CD4-positive, alpha-beta T cell treated with Interleukin-6 at 100 ng/mL for 8 hours (primary cell): Measurements from ENCODE around the gene TMEM256.

Experiments used
- DNase-seq: peaks from one replicate; pipeline ENCODE4 v3.0.0-alpha.2; 2020; ENCODE audit warnings: mixed read lengths, low spot score

TMEM256 gene

GRCh38 chr17:7429722-7430121, 25.8 kb upstream of the TMEM256 start:
- DNase-seq = no peak

DNA sequence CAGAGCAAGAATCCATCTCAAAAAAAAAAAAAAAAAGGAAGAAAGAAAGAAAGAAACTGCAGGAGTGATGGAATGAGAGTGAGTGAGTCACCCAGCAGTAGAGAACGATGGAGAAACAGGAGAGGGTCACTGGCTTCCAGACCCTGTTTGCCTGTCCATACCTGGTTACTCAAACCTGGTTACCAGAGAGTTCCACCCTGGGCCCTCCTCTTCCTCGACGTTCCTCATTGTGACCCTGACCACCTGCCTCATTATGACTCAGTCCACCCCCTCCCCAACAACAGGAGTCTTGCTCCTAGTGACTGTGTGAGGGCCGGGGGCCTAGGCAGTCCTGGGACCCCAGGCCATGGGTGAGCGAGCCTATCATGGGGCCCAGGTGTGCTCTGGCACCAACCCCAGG, 24.7 kb upstream of the TMEM256 start, which contains the start of gene SPEM3:
SPEM3 (plus strand) TSS at position 301 of the 400 bp plus-strand sequence; CDS start at position 347, 46 bp downstream.
- DNase-seq = no peak

- DNase-seq = no peak
Observed at GRCh38 chr17:7427549-7427948, 23.7 kb upstream of the TMEM256 start.

GRCh38 chr17:7426896-7427489, 23.1 kb upstream of the TMEM256 start:
- no peak for DNase-seq

- DNase-seq = no peak
Observed at GRCh38 chr17:7426203-7426863, 22.4 kb upstream of the TMEM256 start.

GRCh38 chr17:7425756-7426155, 21.9 kb upstream of the TMEM256 start:
- no peak for DNase-seq

DNA sequence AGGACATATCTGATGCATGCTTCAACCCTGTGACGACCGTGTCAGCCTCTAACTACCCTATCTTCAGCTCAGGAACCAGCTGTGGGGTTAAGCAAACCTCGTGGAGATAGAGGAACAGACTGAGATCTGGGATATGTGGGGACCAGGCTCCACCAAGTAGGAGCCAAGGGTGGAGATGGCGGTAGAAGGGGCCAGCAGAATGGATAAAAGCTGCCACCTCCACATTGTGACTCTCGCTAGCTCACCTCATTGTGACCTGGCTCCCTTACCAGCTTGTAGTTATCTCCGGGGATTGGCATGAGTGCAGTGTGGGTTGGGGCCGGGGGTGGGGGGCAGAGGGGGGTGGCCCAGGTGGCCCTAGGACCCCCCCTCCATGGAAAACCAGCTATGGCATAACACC, 21.4 kb upstream of the TMEM256 start, which contains the start of gene SPEM2:
SPEM2 (plus strand) TSS at position 301 of the 400 bp plus-strand sequence; CDS start at position 374, 73 bp downstream.
- no peak for DNase-seq

DNA sequence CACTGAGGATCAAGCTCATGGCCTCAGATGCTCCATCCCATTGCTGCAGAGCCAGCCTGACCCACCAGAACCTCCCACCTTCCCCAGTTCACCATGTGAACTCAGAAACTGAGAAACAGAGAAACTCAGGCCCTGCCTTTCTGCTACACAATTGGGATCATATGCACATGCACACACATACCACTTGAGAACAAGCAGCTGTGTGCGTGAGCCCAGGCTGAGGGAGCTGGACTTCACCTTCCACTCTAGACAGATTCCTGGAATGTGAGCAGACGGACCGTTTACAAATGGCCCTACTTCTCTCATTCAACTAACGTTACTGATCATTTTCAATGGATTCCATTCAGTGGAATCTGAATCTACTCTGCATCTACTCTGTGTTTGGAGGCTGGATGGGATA, 19.8 kb upstream of the TMEM256 start:
- DNase-seq = no peak

DNA sequence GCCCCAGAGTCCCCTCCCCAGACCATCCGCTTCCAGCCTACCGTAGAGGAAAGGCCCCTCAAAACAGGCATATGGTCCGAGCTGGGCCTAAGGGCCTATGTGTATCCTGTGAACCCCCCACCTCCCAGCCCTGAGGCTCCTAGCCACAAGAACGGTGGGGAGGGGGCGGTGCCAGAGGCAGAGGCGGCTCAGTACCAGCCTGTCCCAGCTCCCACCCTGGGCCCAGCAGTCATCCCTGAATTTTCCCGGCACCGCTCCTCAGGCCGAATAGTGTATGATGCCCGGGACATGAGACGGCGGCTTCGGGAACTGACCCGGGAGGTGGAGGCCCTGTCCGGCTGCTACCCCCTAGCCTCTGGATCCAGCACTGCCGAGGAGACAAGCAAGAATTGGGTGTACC, 17.3 kb upstream of the TMEM256 start:
- no peak for DNase-seq

- DNase-seq = no peak
Observed at GRCh38 chr17:7419819-7420610, 16.1 kb upstream of the TMEM256 start, which contains the start of gene SPEM1. Gene SPEM1 (plus strand): TSS chr17:7420324. CDS start chr17:7420385, 61 bp downstream.

GRCh38 chr17:7418472-7419152, 14.7 kb upstream of the TMEM256 start:
- no peak for DNase-seq

- DNase-seq = no peak
Observed at GRCh38 chr17:7417056-7417655, 13.3 kb upstream of the TMEM256 start.

DNA sequence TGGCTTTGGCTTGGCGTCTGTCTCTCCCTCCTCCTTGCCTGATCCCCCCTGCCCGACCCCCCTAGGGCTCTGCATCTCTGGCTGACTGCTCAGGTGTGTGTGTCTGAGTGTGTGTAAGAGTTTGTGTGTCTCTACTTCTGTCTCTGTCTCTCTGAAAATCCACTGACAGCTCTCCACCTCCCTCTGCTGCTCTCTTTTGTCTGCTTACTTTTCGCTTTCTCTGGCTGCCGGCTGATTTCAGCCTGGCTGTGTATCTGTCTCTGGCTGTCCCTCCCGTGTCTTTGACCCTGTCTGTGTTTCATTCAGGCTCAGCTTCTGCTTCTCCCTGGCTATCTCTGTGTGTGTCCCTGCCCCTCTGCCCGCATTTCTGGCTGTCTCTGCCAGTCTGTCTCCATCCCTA, 12.4 kb upstream of the TMEM256 start:
- DNase-seq = no peak

DNA sequence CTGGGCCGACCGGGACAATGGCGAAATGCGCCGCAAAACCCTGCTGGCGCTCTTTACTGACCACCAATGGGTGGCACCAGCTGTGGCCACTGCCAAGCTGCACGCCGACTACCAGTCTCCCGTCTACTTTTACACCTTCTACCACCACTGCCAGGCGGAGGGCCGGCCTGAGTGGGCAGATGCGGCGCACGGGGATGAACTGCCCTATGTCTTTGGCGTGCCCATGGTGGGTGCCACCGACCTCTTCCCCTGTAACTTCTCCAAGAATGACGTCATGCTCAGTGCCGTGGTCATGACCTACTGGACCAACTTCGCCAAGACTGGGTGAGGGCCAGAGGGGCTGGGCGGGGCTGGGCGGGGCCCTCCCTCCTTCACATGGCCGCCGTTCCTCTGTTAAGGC, 11.9 kb upstream of the TMEM256 start:
- no peak for DNase-seq

DNA sequence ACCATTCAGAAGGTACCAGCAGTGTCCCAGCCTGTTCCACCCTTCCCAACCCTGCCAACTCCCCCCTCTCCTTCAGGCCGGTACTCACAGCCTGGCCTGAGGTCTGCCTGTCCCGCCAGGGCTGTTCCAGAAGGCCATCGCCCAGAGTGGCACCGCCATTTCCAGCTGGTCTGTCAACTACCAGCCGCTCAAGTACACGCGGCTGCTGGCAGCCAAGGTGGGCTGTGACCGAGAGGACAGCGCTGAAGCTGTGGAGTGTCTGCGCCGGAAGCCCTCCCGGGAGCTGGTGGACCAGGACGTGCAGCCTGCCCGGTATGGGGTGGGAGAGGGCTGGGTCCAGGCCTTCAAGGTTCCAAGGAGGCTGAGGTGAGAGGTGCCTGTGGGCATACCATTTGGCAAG, 10.9 kb upstream of the TMEM256 start:
- DNase-seq = no peak

GRCh38 chr17:7413346-7413985, 9.6 kb upstream of the TMEM256 start:
- no peak for DNase-seq

DNA sequence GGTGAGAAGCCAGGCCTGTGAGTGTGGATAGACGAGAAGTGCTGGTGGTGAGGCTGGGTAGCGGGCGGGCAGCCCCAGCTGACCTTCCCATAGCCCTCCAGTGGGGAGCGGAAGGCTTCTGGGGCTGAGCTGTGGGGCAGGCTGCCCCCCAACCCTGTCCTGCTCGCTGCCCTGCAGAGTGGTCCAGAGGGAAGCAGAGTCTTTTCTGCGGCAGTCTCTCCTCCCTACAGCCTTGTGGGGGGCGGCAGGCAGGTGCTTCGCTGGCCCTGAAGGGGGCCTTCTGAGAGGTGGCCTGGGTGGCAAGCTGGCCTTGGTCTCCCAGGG, 7.5 kb upstream of the TMEM256 start:
- DNase-seq = no peak

DNA sequence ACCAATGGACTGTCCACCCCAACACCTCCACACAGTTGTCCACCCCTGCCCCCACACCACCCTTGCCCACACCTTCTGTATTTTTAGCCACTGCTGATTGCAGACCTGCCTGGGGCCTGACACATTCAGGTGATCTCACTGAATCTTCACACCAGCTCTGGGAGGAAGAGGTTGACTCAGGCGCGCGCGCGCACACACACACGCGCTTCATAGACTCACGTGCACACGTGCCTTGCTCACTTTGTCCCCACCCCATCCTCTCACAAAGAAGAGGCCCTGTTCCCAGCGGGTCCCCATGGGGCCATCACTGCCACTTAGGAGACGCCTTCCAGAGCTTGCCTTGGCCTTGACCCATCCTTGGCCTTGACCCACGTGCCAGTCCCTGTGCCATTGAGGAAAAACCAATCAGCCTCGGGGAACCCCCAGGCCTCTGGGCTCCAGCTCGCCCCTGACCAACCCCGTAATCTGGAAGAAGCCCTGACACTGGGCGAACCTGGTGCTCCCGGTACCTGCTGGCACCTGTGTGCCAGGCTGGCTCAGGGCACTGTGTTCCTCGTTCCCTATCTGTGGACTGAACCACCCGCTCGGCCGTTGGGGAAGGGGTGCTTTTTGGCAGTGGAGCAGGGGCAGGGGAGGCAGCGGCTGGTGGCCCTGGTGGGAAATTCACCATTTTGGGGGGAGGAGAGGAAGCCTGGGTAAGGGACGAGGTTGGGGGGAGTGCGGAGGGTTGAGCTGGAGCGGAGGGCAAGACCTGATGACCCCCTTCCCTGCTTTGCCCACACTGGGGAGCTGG, 6.9 kb upstream of the TMEM256 start:
- DNase-seq = no peak

DNA sequence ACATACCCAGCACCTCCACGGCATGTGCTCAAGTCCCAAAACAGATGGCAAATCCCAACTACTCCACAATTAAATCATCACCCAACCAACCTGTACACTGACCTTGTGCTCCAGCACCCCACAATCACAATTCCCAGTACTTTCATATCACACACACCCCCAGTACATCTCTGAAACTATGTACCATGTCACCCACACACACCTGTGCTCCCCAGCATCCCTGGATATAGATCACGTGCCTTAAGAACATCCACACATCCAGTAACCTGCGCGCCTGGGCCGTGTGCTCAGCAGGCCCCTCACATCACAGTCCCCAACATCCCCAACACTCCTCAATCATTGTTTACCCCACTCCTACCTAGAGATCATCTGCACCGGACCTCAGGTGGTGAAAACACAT, 5.8 kb upstream of the TMEM256 start:
- no peak for DNase-seq

DNA sequence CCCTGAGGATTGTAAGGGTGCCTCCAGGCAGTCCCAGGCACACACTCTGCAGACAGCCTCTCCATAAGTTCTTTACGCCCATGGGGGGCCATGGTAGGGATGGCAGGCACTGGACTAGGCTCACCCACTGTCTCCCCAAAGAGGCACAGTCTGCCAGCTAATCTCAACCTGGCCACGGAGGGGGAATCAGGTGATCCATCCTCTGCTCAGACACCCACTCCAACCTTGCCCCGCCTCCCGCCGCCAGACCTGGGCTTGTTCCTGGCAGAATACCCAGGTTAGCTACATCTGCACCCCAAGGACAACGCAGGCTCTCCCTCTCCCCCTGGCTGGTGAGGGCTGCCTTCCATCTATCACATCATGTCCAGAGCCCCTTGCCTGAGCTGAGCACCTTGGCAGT, 5.0 kb upstream of the TMEM256 start:
- DNase-seq = no peak

GRCh38 chr17:7408252-7408727, 4.4 kb upstream of the TMEM256 start:
- DNase-seq = peak; percentile 30
